Ovary (tissue), 3 donors: ENCODE measurements around the gene AMBP.

Experiments used
- CTCF ChIP-seq, 3 donors: fragments of 450-650 bp in 2 of 3; fragments of 200-600 bp in 1 of 3; IDR thresholded peaks; one replicate each; pipeline versions ENCODE4 v1.5.1 to v1.8.0; 2016 to 2022; ENCODE audit warnings: antibody characterized with exemption in 3 of 3, mild to moderate bottlenecking in 1 of 3
- EP300 ChIP-seq: sonication (generic); formaldehyde crosslinking; IDR thresholded peaks from one replicate; pipeline ENCODE4 v1.6.1; 2017; ENCODE audit warnings: antibody characterized with exemption
- donor health status: DM: no; HTN: no; CAD: no.

DNA sequence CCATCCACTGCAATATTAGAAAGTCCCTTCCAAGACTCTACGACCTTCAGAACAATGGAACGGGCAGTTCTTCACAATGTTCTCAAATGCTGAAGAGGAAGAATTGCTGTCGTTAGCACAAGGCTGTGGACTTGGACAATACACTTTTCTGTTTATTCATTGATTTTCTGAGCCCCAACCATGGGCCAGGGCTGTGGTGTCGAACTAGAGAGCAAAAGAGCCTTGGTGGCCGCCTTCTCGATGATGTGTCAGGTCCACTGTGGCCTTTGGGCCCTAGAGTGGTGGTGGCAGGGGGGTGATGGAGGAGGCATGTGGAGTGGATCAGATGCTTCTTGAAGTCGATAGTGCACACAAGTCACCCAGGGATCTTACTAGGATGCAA, 39.5 kb upstream of the AMBP start:
- no peak for TF ChIP-seq CTCF (IDR thresholded peaks at IDR 0.05)
- no peak for TF ChIP-seq EP300
